HG03469 (cell line): ENCODE results near the gene BIRC3.
"Not testable (repeated sequence)": the region's sequence is repeated elsewhere in the genome, so short reads cannot be mapped to it uniquely, and the experiment has no call there.

ENCODE experiments used
- ATAC-seq: cut with Tn5 transposase; IDR thresholded peaks from one replicate; pipeline ENCODE4 v1.9.1; 2021; ENCODE audit warnings: mild to moderate bottlenecking, moderate library complexity, moderate number of reproducible peaks; ENCODE audit not compliant: unreplicated experiment

Gene BIRC3

DNA sequence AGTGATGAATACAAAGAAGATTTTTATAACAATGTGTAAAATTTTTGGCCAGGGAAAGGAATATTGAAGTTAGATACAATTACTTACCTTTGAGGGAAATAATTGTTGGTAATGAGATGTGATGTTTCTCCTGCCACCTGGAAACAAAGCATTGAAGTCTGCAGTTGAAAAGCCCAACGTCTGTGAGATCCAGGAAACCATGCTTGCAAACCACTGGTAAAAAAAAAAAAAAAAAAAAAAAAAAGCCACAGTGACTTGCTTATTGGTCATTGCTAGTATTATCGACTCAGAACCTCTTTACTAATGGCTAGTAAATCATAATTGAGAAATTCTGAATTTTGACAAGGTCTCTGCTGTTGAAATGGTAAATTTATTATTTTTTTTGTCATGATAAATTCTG, 5.3 kb downstream of the BIRC3 start:
- ATAC-seq = no peak

DNA sequence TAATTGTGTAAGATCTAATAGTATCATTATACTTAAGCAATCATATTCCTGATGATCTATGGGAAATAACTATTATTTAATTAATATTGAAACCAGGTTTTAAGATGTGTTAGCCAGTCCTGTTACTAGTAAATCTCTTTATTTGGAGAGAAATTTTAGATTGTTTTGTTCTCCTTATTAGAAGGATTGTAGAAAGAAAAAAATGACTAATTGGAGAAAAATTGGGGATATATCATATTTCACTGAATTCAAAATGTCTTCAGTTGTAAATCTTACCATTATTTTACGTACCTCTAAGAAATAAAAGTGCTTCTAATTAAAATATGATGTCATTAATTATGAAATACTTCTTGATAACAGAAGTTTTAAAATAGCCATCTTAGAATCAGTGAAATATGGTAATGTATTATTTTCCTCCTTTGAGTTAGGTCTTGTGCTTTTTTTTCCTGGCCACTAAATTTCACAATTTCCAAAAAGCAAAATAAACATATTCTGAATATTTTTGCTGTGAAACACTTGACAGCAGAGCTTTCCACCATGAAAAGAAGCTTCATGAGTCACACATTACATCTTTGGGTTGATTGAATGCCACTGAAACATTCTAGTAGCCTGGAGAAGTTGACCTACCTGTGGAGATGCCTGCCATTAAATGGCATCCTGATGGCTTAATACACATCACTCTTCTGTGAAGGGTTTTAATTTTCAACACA, 6.4 kb downstream of the BIRC3 start:
- ATAC-seq = no peak

DNA sequence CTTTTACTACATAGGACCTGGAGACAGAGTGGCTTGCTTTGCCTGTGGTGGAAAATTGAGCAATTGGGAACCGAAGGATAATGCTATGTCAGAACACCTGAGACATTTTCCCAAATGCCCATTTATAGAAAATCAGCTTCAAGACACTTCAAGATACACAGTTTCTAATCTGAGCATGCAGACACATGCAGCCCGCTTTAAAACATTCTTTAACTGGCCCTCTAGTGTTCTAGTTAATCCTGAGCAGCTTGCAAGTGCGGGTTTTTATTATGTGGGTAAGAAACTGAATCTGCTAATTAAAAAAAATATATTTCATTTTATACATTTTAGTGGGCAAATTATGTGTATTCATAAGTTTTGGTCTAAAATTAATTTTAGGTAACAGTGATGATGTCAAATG, 7.8 kb downstream of the BIRC3 start:
- no peak for ATAC-seq

DNA sequence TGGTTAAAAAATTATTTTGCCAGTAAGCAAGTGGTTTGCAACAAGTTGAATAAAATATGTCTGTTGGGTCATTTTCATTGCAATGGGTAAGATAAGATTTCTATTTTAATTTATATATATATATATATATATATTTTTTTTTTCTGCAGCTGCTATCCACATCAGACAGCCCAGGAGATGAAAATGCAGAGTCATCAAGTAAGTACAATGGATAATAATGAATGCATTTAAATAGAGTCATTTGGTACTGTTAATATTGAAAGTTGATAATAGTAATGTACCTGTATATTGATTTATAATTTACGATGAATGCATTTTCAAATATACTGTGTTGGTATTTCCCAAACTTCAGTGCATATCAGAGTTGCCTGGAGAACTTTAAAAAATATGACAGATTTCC, 11.5 kb downstream of the BIRC3 start:
- no peak for ATAC-seq

DNA sequence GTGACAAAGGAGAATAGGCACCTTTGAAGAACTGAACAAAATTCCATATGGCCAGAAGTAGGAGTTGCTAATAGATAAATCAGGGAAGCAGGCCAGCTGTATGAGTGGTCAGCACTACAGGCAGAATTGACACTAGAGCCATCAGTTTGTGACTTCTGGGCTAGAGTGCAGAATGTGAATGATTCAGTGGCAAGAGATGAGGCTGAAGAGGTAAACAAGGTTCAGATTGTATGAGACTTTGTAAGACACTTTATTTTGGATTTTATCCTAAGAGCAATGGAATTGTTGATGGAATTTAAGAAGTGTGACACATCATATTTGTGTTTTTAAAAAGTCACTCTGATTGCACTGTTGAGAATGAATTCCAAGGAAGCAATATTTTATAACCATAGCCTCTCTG, 12.9 kb downstream of the BIRC3 start:
- ATAC-seq = no peak

DNA sequence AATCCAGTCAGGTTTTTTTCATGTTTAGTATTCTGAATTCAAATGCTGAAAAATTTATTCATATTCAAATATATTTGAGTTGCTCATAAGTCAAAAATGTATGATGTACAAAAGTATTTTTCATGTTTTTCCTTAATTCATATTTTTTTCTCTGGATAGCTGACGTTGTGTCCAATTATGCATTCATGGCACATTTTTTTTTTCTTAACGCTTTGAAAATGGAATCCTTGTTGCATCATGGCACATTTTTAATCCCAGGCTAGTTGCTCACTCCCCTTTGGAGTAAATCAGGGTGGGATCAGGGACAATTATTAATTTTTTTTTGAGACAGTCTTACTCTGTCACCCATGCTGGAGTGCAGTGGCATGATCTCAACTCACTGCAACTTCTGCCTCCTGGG, 14.1 kb downstream of the BIRC3 start:
- no peak for ATAC-seq

DNA sequence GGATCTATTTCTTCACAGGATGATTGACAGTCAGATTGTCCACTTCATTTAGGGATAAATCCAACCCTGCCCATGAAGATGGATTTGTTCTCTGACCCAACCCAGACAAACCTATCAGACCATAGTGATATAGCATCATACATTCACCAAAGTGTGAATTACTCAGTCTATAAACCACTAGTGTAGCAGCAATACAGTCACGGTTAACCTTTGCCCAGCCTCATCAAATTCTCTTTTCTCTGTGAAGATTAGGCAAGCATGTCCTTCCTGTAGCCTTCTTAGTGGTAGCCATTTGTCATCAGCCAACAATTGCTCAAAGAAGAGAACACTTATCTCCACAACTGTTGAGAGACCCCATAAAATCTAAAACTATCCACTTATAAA, 15.3 kb downstream of the BIRC3 start:
- no peak for ATAC-seq

DNA sequence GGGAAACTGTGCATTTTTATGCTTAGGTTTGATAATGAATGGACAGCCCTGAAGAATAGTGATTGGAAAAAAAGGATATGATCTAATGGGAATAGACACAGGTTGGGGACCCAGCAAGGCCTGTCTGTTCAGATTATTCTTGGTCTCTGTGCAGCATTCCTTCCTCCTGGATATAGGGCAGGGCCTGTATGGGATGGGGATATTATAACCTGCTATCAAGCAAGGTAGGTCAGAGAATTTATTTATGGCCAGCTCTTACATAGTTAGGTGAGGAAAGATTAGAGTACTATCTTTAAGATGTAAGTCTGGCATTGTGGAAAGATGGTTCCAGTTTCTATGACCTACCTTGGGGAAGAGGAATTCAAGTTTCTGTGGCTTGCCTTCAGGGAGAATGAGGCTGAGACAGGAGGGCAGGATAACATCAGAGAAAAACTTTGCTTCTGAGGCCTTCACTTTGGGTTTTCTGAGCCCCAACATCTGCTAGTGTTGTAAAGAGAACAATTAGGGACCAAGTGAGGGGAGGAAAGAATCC, 21.3 kb downstream of the BIRC3 start:
- ATAC-seq = no peak

DNA sequence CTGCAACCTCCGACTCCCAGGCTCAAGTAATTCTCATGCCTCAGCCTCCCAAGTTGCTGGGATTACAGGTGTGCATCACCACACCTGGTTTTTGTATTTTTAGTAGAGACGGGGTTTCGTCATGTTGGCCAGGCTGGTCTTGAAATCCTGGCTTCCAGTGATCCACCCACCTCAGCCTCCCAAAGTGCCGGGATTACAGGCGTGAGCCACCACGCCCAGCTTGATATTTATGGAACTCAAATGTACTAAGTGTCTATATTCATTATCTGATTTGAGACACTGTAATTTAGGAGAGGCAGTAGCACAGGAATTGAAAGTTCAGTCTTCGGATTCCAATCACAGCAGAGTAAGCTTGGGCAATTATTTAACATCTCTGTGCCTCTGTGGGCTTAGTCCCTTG, 24.0 kb downstream of the BIRC3 start:
- ATAC-seq = not testable (repeated sequence)

DNA sequence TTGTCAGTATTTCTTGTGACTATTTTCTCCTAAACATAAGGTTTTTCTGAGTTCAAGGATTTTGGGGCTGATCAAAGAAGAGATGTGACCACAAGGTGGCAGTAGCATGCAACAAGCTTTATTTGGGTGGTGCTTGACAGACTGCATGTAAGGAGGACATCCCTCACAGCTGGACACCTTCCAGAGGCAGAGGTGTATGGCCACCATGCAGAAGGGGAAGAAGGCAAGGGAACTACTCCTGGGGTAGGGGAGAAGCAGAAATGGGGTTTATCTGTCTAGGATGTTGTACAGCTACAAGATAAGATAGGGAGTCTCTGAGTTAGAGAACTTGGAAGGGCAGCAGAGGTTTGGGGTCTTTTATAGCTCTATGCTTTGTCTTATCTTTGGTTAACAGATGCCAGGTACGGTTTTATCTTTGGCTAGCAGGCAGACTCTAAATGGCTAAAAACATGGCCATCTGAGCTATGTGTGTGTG, 24.6 kb downstream of the BIRC3 start:
- peak; percentile 35 for ATAC-seq

DNA sequence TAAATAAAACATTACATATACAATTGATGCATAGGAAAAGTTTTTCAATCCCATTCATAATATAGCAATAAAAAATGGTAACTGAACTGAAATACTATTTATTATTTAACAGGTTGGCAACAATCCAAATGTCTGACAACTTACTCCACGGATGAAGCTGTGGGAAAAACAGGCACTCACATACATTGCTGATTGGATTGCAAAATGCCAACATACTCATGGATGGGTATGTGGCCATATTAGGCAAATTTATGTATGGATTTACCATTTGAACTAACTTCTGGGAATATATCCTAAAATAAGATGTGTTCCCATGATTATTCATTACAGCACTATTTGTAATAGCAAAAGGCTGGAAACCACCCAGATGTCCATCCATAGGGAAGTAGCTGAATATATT, 26.5 kb downstream of the BIRC3 start:
- ATAC-seq = no peak

DNA sequence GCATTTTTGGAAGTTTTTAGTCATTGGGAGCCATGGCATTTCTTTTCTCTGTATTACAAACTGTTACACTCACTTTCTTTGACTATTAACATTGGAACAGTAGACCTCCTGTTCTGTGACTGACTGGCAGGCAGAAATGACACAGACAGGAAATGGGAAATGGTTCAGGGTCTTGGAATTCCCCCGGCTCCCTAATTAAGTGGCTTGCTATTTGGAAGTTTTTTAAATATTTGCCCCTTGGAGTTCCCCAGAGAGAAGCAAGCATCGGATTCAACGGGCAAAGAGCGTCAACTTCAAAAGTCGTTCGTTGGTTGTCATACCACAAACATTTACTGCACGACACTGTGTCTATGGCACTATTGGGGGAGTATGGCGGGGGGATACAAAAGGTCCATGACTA, 28.6 kb downstream of the BIRC3 start:
- no peak for ATAC-seq

DNA sequence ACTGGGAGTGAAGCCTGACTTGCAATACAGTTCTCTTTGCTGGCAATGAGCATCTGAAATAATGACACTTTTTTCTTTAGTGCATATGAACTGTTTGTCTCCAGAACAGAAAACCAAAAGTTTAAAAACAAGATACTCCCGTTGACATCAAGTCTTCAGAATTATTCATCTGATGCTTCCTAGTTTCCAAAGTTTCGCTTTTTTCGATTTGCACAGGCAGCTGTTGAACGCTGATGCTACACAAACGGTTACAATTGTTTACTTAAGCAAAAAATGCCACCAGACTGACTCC, 29.1 kb downstream of the BIRC3 start:
- no peak for ATAC-seq

DNA sequence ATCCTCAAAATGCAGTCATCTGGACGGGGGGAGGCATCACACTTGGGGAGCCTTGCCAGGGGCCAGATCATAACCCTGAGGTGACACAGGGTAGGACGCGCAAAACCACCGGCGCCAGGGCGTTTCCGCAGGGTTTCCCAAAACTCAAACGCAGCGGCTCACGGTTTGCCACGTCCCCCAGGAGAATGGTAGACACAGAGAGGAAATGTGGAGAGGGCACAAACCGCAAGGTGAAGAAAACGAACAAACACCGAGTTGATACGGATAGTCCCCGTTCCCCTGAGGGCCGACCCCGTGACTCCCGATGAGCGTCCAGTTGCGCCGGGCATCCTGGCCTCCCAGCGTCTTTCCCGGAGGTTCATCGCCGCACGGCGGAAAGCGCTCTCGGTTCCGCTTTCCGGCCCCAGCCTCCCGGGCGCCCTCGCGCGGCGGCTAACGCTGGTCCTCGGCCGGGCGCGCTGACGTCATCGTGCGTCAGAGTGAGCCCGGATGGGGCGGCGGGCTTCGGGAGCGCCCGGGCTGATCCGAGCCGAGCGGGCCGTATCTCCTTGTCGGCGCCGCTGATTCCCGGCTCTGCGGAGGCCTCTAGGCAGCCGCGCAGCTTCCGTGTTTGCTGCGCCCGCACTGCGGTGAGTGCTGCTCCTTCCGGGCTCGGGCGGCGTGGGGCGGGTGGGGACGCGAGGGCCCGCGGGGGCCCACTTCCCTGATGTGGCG, 29.6 kb downstream of the BIRC3 start, which contains the start of gene BIRC2:
Gene BIRC2 (plus strand): TSS at position 467 of the 714 bp plus-strand sequence. CDS start 2,641 bp downstream, outside the sequence.
- peak; percentile 82 for ATAC-seq

DNA sequence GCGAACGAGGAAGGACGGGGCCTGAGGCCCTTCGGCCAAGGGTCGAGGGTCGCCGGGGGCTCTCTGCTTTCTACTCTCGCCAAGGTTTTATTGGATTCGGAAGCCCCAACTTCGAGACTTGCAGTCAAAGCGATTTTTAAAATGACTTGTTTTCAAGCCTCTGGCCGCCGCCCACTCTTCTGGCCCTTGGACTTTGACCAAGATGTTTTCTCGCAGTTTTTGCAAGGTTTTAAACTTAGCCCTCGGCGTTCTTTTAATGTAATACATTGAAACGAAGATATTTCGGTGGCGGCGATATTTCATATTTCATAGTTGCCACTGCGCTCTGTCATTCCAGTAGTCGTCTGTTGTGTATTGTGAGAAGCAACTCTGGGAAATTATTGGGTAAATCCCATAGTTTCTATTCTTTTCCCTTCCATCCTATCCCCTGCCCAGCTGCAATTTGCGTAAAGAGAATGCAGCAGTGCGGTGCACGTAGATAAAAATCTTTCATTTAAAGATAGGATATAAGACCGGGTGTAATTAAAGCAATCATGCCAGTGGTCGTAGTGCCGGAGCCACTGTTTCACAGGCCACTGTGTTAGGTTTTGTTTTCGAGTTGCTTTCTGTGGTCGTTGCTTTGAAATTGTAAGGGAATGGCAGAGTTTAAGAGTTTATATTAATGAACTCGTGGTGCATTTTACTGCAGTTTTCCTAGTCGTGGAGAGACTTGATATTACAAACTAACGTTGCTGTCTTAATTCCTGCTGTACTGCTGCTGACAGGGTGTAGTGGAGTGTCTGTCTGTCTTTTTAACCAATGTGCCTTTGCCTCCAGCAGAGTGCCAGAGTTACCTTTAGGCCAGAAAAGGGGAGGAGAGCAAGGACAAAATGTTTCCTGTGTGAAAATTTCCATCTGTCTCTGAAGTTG, 30.4 kb downstream of the BIRC3 start:
- no peak for ATAC-seq

DNA sequence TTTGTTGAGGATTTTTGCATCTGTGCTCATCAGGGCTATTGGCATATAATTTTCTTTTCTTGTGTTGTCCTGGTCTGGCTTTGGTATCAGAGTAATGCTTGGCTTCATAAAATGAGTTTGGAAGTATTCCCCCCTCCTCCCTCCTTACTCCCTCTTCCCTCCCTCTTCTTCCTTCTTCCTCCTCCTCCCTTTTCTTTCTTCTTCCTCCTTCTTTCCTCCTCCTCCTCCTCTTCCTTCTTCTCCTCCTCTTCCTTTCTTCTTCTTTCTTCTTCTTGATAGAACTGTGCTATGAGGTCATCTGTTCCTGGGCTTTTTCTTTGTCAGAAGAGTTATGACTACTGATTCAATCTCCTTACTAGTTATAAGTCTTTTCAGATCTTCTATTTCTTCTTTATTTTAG, 39.8 kb downstream of the BIRC3 start:
- ATAC-seq = no peak

DNA sequence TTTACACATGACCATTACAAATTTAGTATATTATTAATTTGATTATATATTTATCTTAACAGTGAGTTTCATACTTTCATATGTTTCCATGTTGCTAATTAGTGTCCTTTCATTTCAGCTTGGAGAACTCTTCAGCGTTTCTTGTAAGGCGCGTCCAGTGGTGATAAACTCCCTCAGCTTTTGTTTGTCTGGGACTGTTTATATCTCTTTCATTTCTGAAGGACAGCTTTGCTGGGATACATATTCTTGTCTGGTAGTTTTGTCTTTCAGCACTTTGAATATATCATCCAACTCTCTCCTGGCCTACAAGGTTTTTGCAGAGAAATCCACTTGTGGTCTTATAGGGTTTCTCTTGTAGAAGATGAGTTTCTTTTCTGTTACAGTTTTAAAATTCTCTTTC, 42.1 kb downstream of the BIRC3 start:
- no peak for ATAC-seq

DNA sequence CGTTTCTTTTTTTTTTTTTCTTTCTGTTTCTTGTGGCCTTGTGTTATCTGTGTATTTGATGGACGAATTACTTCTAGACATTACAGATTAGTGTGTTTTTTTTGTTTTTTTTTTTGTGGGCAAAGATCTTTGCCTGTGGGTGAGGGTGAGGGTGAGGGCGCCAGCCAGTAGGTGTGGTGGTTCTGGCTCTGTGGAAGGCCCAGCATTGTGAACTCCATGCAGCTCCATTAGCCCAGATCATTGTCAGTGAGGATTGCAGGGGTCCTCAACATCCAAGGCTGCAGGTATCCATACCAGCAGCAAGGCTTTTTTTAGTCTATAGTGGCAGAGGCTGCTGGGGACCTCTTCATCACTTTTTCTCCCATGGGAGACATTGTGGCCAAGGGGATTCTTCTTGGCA, 43.4 kb downstream of the BIRC3 start:
- ATAC-seq = no peak

DNA sequence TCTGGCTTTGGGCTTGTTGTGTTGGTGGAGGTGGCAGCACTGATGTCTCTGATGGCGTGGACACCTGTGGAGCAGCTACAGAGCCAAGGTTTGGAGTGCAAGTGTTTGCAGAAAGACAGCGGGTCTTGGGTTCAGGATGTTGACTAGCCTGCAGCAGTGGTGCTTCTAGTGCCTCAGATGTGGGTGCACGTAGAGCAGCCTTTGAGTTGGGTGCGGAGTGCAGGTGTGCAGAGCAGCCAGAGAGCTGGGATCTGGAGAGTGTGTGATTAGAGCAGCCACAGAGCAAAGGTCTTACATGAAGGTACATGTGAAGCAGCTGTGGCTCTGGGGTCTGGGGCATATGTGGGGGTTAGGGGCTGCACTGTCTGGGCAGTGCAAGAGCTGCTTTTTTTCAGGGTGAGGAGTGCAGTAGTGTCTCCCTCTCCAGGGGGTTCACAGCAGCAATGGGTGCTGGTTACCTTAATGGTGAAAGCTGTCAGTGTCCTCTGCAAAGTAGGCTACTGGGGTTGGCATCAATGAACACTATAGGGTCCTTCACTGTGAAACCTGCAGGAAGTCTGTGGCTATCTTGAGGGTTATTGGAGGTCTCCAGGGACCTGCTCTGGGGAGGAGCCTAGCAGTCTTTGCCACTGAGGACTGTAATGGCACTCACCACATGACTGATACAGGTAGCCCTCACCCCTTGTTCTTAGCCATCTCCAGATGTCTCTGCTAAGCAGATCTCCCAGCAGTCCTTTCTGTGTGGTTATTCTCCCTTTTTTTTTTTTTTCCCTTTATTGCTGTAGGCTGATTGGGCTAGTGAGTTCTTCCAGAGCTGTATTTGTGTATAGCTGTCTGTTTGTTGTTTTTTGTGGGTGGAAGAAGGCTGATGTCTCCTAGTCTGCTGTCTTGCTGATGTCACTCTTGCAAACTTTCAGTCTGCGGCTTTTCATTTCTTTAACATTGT, 44.1 kb downstream of the BIRC3 start:
- peak; percentile 97 for ATAC-seq

DNA sequence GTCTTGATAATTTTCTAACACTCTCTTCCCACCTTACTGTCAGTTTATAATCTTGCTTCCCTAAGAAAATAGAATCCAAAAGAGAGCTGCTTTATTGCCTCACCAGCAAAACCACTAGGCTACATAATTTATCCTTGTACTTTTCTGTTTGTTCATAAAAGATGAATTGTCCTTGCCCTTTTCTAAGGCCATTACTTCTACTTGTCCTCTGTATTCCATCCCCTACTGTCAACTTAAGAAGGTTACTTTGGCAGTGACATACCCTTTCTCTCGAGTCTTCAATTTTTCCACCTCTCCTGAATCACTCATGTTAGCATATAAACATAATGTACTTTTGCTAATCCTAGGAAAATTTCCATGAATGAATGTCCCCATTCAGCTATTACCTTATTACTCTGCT, 47.7 kb downstream of the BIRC3 start:
- no peak for ATAC-seq
